ENCODE measurements around the gene RDX.

RDX gene

GRCh38 chr11:110169738-110170137, 126.7 kb downstream of the RDX start:
- H3K36me3 ChIP-seq (ENCODE audit: control insufficient read depth, insufficient read depth, low read length) = peaks cover 5% of the 10 kb centered on the region; the same call in 1 of the 2 replicates
- H3K27ac ChIP-seq (ENCODE audit: low read depth, low read length) = no peak overlapping the region
- no peaks in the 10 kb centered on the region for H3K9me3 ChIP-seq (ENCODE audit: control insufficient read depth, insufficient read depth, low read depth, low read length)
- H3K4me1 ChIP-seq (ENCODE audit: control insufficient read depth, insufficient read depth, low read length) = peaks cover 23% of the 10 kb centered on the region
- H3K9ac ChIP-seq (ENCODE audit: low read length) = no peak overlapping the region
- H3K4me3 ChIP-seq (ENCODE audit: low read depth, low read length) = no peak overlapping the region
- H3K27me3 ChIP-seq (ENCODE audit: control insufficient read depth, insufficient read depth, low read length) = no peaks in the 10 kb centered on the region

DNA sequence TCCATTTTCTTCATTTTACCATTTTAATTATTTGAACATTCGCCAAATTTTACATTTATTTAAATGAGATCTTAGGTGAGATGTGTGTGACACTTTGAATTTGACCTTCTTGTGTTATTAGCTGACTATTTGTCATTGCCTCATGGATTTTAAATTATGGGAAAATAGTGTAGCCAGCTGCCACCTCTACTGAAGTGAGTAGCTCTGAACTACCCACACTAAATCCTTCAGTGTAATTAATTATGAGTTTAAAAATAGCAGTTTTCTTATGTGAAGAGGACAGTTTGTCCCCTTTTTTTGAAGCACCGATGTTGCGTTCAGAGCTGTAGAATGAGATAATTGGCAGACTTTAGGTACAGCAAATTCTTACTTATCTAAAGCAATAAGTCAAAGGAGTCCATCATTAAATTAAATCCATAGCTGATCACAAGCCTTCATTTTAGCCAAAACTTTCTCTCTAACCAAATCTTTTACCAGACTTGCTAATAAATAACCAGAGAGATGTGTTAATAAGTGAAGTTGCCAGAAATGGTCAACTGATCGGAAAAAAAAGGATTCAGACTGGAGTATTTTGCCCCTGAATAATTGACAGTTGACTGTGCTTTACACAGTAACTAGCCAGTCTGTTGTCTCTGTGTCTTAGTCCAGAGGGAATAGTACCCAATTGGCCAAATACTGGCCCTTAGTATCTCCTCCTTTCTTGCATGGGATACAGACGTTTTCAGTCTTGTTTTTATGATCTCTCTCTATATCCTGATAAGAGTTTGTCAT, 128.2 kb downstream of the RDX start:
- Histone ChIP-seq H3K4me1 (ENCODE audit: control insufficient read depth, insufficient read depth, low read length) (peaks cover 8% of the 10 kb centered on the region), H3K36me3 (ENCODE audit: control insufficient read depth, insufficient read depth, low read length) (peaks cover 12% of the 10 kb centered on the region; the same call in 1 of the 2 replicates)

GRCh38 chr11:110165039-110165925, 131.1 kb downstream of the RDX start:
- no peak overlapping the region for H3K27ac ChIP-seq (ENCODE audit: low read depth, low read length)
- H3K9ac ChIP-seq (ENCODE audit: low read length) = no peak overlapping the region
- peaks cover 18% of the 10 kb centered on the region; the same call in 1 of the 2 replicates for H3K36me3 ChIP-seq (ENCODE audit: control insufficient read depth, insufficient read depth, low read length)
- H3K4me3 ChIP-seq (ENCODE audit: low read depth, low read length) = no peak overlapping the region
- no peaks in the 10 kb centered on the region for H3K9me3 ChIP-seq (ENCODE audit: control insufficient read depth, insufficient read depth, low read depth, low read length)
- no peaks in the 10 kb centered on the region for H3K4me1 ChIP-seq (ENCODE audit: control insufficient read depth, insufficient read depth, low read length)
- no peaks in the 10 kb centered on the region for H3K27me3 ChIP-seq (ENCODE audit: control insufficient read depth, insufficient read depth, low read length)

More for the DNA sequence above, 128.2 kb downstream of the RDX start:
- no peaks in the 10 kb centered on the region for H3K27me3 ChIP-seq (ENCODE audit: control insufficient read depth, insufficient read depth, low read length)
- H3K4me3 ChIP-seq (ENCODE audit: low read depth, low read length) = no peak overlapping the region
- H3K9ac ChIP-seq (ENCODE audit: low read length) = no peak overlapping the region
- H3K9me3 ChIP-seq (ENCODE audit: control insufficient read depth, insufficient read depth, low read depth, low read length) = no peaks in the 10 kb centered on the region
- H3K27ac ChIP-seq (ENCODE audit: low read depth, low read length) = no peak overlapping the region

GRCh38 chr11:110162216-110162615, 134.2 kb downstream of the RDX start:
- no peak overlapping the region for H3K9ac ChIP-seq (ENCODE audit: low read length)
- no peak overlapping the region for H3K4me3 ChIP-seq (ENCODE audit: low read depth, low read length)
- peaks cover 23% of the 10 kb centered on the region for H3K36me3 ChIP-seq (ENCODE audit: control insufficient read depth, insufficient read depth, low read length)
- no peak overlapping the region for H3K27ac ChIP-seq (ENCODE audit: low read depth, low read length)
- no peaks in the 10 kb centered on the region for H3K9me3 ChIP-seq (ENCODE audit: control insufficient read depth, insufficient read depth, low read depth, low read length)
- H3K4me1 ChIP-seq (ENCODE audit: control insufficient read depth, insufficient read depth, low read length) = no peaks in the 10 kb centered on the region
- H3K27me3 ChIP-seq (ENCODE audit: control insufficient read depth, insufficient read depth, low read length) = no peaks in the 10 kb centered on the region

GRCh38 chr11:110161061-110161460, 135.4 kb downstream of the RDX start:
- Histone ChIP-seq H3K4me1 (ENCODE audit: control insufficient read depth, insufficient read depth, low read length) (no peaks in the 10 kb centered on the region), H3K4me3 (ENCODE audit: low read depth, low read length) (no peak overlapping the region), H3K36me3 (ENCODE audit: control insufficient read depth, insufficient read depth, low read length) (peaks cover 23% of the 10 kb centered on the region), H3K27ac (ENCODE audit: low read depth, low read length) (no peak overlapping the region), H3K9ac (ENCODE audit: low read length) (no peak overlapping the region), H3K27me3 (ENCODE audit: control insufficient read depth, insufficient read depth, low read length) (no peaks in the 10 kb centered on the region), H3K9me3 (ENCODE audit: control insufficient read depth, insufficient read depth, low read depth, low read length) (no peaks in the 10 kb centered on the region)

- Histone ChIP-seq H3K27ac (ENCODE audit: low read depth, low read length) (no peak overlapping the region), H3K4me1 (ENCODE audit: control insufficient read depth, insufficient read depth, low read length) (no peaks in the 10 kb centered on the region), H3K36me3 (ENCODE audit: control insufficient read depth, insufficient read depth, low read length) (peaks cover 23% of the 10 kb centered on the region), H3K27me3 (ENCODE audit: control insufficient read depth, insufficient read depth, low read length) (no peaks in the 10 kb centered on the region), H3K9me3 (ENCODE audit: control insufficient read depth, insufficient read depth, low read depth, low read length) (no peaks in the 10 kb centered on the region), H3K9ac (ENCODE audit: low read length) (no peak overlapping the region), H3K4me3 (ENCODE audit: low read depth, low read length) (no peak overlapping the region)
Measured at GRCh38 chr11:110160437-110160836, 136.0 kb downstream of the RDX start.

DNA sequence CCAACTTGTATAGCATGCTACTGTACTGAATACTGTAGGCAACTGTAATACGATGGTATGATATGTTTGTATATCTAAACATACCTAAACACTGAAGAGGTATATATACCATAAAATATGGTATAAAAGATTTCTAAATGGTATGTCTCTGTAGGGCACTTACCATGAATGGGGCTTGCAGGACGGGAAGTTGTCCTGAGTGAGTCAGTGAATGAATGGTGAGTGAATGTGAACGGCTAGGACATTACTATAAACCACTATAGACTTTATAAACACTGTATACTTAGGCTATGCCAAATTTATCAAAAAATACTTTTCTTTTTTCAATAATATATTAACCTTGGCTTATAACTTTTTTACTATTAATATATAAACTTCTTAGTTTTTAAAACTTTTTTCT, 136.4 kb downstream of the RDX start:
- no peak overlapping the region for H3K4me3 ChIP-seq (ENCODE audit: low read depth, low read length)
- H3K27ac ChIP-seq (ENCODE audit: low read depth, low read length) = no peak overlapping the region
- no peak overlapping the region for H3K9ac ChIP-seq (ENCODE audit: low read length)
- no peaks in the 10 kb centered on the region for H3K27me3 ChIP-seq (ENCODE audit: control insufficient read depth, insufficient read depth, low read length)
- peaks cover 21% of the 10 kb centered on the region for H3K36me3 ChIP-seq (ENCODE audit: control insufficient read depth, insufficient read depth, low read length)
- no peaks in the 10 kb centered on the region for H3K4me1 ChIP-seq (ENCODE audit: control insufficient read depth, insufficient read depth, low read length)
- no peaks in the 10 kb centered on the region for H3K9me3 ChIP-seq (ENCODE audit: control insufficient read depth, insufficient read depth, low read depth, low read length)

DNA sequence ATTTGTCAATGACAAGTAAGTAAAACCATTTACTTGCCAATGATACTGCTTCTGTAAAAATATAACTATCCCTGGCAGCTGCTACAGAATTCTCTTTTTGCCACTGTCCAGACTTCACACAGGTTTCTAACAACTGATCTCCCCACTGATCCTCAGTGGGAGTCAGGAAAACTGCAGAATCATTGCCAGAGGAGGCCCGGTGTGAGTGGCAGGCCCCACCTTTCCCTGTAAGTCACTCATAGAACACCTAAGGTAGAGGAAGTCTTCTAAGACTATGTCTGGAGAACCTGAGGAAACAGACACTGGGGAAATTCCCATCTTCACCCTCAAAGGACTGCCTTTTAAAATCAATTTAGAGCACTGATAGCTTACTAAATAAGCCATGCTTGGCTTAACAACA, 136.9 kb downstream of the RDX start:
- no peak overlapping the region for H3K27ac ChIP-seq (ENCODE audit: low read depth, low read length)
- no peaks in the 10 kb centered on the region for H3K4me1 ChIP-seq (ENCODE audit: control insufficient read depth, insufficient read depth, low read length)
- H3K36me3 ChIP-seq (ENCODE audit: control insufficient read depth, insufficient read depth, low read length) = peaks cover 16% of the 10 kb centered on the region
- no peaks in the 10 kb centered on the region for H3K9me3 ChIP-seq (ENCODE audit: control insufficient read depth, insufficient read depth, low read depth, low read length)
- H3K4me3 ChIP-seq (ENCODE audit: low read depth, low read length) = no peak overlapping the region
- no peak overlapping the region for H3K9ac ChIP-seq (ENCODE audit: low read length)
- no peaks in the 10 kb centered on the region for H3K27me3 ChIP-seq (ENCODE audit: control insufficient read depth, insufficient read depth, low read length)

DNA sequence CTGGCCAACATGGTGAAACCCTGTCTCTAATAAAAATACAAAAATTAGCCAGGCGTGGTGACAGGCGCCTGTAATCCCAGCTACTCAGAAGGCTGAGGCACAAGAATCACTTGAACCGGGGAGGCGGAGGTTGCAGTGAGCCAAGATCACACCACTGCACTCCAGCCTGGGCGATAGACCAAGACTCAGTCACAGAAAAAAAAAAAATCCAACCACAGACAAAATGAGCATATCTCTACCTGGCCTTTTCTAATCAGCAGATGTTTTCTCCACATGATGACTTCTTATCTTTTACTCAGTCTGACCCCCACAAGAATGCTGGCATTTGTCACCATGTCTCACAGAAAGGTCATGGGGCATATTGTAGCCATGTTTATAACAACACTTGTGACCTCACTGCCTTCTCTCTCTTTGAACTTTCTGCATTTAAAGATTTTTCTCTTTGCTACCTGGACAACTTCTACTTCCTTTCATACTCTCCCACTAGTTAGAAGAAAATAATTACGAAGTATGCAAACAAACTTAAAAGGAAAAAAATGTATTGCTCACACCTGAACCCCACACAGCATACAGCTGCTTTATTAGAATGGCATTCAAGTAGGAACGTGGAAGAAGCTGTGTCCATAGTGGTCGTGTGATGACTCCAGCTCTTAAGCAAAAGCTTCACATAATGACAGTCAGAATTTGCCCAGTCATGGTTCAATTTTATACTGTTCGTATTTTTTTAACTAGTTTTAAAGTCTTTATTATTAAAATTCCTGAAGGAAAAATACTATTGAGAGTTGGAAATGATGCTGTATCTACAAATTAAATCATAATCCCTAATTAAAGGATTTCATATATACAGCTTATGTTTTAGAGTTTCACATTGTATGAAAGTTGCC, 137.9 kb downstream of the RDX start:
- Histone ChIP-seq H3K4me3 (ENCODE audit: low read depth, low read length) (no peak overlapping the region), H3K9me3 (ENCODE audit: control insufficient read depth, insufficient read depth, low read depth, low read length) (no peaks in the 10 kb centered on the region), H3K4me1 (ENCODE audit: control insufficient read depth, insufficient read depth, low read length) (no peaks in the 10 kb centered on the region), H3K9ac (ENCODE audit: low read length) (no peak overlapping the region), H3K27ac (ENCODE audit: low read depth, low read length) (no peak overlapping the region), H3K27me3 (ENCODE audit: control insufficient read depth, insufficient read depth, low read length) (no peaks in the 10 kb centered on the region), H3K36me3 (ENCODE audit: control insufficient read depth, insufficient read depth, low read length) (peaks cover 12% of the 10 kb centered on the region)

- H3K4me3 ChIP-seq (ENCODE audit: low read depth, low read length) = no peak overlapping the region
- H3K4me1 ChIP-seq (ENCODE audit: control insufficient read depth, insufficient read depth, low read length) = no peaks in the 10 kb centered on the region
- no peaks in the 10 kb centered on the region for H3K27me3 ChIP-seq (ENCODE audit: control insufficient read depth, insufficient read depth, low read length)
- H3K9ac ChIP-seq (ENCODE audit: low read length) = no peak overlapping the region
- peaks cover 12% of the 10 kb centered on the region for H3K36me3 ChIP-seq (ENCODE audit: control insufficient read depth, insufficient read depth, low read length)
- H3K27ac ChIP-seq (ENCODE audit: low read depth, low read length) = no peak overlapping the region
- H3K9me3 ChIP-seq (ENCODE audit: control insufficient read depth, insufficient read depth, low read depth, low read length) = no peaks in the 10 kb centered on the region
Measured at GRCh38 chr11:110156503-110156902, 139.9 kb downstream of the RDX start.
